ENCODE measurements around the gene ARL6IP1. TPM values are rescaled to one million over a fixed set of nuclear protein-coding genes. Genes with fewer than 3 reads are reported as not detected.
A peak's percentile ranks its signal among the peaks of the same experiment; 100 is the strongest.
"Not testable (repeated sequence)": the region's sequence is repeated elsewhere in the genome, so short reads cannot be mapped to it uniquely, and the experiment has no call there.

Gene ARL6IP1
- polyA plus RNA-seq, 3 donors = 89.0 to 158 (median 142) TPM

DNA sequence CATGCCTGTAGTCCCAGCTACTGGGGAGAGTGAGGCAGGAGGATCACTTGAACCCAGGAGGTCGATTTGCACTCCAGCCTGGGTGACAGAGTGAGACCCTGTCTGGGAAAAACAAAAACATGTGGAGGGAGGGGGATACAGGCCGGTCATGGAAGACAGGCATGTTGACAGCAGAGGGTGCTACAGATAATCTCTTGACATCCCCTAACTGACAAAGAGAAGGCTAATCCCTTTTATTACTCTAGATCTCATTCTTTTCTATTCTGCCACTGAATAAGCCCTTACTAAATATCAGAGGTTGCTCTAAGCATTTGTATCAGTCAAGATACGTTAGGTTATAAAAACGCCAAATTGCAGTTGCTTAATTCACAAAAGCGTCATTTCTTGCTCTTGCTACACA is 25.0 kb downstream of the ARL6IP1 start:
- H3K36me3 Mint-ChIP-seq; H3K79me2 ChIP-seq (ENCODE audit: insufficient read depth, low read length); H3K36me3 ChIP-seq (replicated peaks in 1 of 2; ENCODE audit: control insufficient read depth in 1 of 2, insufficient read depth in 2 of 2, low read length in 2 of 2); H3K27me3 ChIP-seq (ENCODE audit: control insufficient read depth in 2 of 2, insufficient read depth in 2 of 2, low read length in 2 of 2); H3K4me3 ChIP-seq (replicated peaks in 1 of 3; ENCODE audit: low read depth in 2 of 3, low read length in 3 of 3); H2AFZ ChIP-seq (ENCODE audit: insufficient read depth, low read depth, low read length, poor library complexity, severe bottlenecking); H3K9me3 Mint-ChIP-seq; H4K20me1 ChIP-seq (ENCODE audit: insufficient read depth, low read length); intact Hi-C loops (cut with micrococcal nuclease); DNase-seq; H3K4me2 ChIP-seq (replicated peaks; ENCODE audit: extremely low read depth, low read length, poor library complexity, severe bottlenecking); H3K9ac ChIP-seq (ENCODE audit: insufficient read depth, low read length, poor library complexity, severe bottlenecking); H3K27me3 Mint-ChIP-seq (ENCODE audit: low read depth in 3 of 3); H3K9me3 ChIP-seq (replicated peaks in 1 of 2; ENCODE audit: control insufficient read depth in 1 of 2, insufficient read depth in 1 of 2, low read length in 2 of 2): not testable (repeated sequence)
- 73% methylated on average over 1 of the region's 5 CpGs for WGBS (ENCODE audit: insufficient coverage)
- Histone ChIP-seq H3K4me1 (ENCODE audit: control insufficient read depth in 1 of 2, insufficient read depth in 2 of 2, low read length in 2 of 2) (peaks cover 9 to 27% of the 10 kb centered on the region in 2 donors), H3K27ac (ENCODE audit: low read depth in 1 of 2, low read length in 2 of 2) (peak overlapping the region in 1 of 2 donors; percentile 66)
- Mint-ChIP-seq H3K27ac (peak overlapping the region; percentile 25 to 91 (median 83)), H3K4me1 (peaks cover 31% of the 10 kb centered on the region), H3K4me3 (peak overlapping the region in 1 of 2 donors; percentile 63)

DNA sequence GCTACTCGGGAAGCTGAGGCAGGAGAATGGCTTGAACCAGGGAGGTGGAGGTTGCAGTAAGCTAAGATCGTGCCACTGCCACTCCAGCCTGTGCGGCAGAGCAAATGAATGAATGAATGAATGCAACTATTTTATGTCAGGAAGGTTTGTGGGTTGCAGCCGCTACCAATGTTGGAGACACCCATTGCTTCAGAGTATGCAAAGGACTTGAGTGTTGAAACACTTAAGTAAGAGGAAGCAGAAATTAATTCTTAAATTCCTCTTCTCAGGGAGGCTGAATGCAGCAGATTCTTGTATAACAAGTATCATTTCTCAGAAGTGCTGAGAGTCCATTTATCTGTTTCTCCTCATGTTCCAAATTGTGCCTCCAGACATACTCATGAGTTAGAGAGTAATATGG is 26.7 kb downstream of the ARL6IP1 start:
- H3K79me2 ChIP-seq (ENCODE audit: insufficient read depth, low read length); H3K27me3 Mint-ChIP-seq (ENCODE audit: low read depth in 3 of 3); H3K27me3 ChIP-seq (ENCODE audit: control insufficient read depth in 2 of 2, insufficient read depth in 2 of 2, low read length in 2 of 2); H4K20me1 ChIP-seq (ENCODE audit: insufficient read depth, low read length); H3K9me3 ChIP-seq (replicated peaks in 1 of 2; ENCODE audit: control insufficient read depth in 1 of 2, insufficient read depth in 1 of 2, low read length in 2 of 2); H3K36me3 ChIP-seq (replicated peaks in 1 of 2; ENCODE audit: control insufficient read depth in 1 of 2, insufficient read depth in 2 of 2, low read length in 2 of 2); H3K36me3 Mint-ChIP-seq; H3K9me3 Mint-ChIP-seq; intact Hi-C loops (cut with micrococcal nuclease); H3K4me2 ChIP-seq (replicated peaks; ENCODE audit: extremely low read depth, low read length, poor library complexity, severe bottlenecking); H2AFZ ChIP-seq (ENCODE audit: insufficient read depth, low read depth, low read length, poor library complexity, severe bottlenecking); H3K9ac ChIP-seq (ENCODE audit: insufficient read depth, low read length, poor library complexity, severe bottlenecking): not testable (repeated sequence)
- H3K4me3 ChIP-seq (replicated peaks in 1 of 3; ENCODE audit: low read depth in 2 of 3, low read length in 3 of 3) = peak overlapping the region in 1 of 3 experiments; percentile 5
- H3K27ac Mint-ChIP-seq = peak overlapping the region; percentile 74 to 89 (median 83)
- peaks cover 9 to 27% of the 10 kb centered on the region in 2 donors for H3K4me1 ChIP-seq (ENCODE audit: control insufficient read depth in 1 of 2, insufficient read depth in 2 of 2, low read length in 2 of 2)
- peaks cover 33% of the 10 kb centered on the region for H3K4me1 Mint-ChIP-seq
- H3K4me3 Mint-ChIP-seq = peak overlapping the region in 1 of 2 donors; percentile 31
- DNase-seq = peak; percentile 21 to 55 (median 32)
- 100% methylated on average over 1 of the region's 4 CpGs for WGBS (ENCODE audit: insufficient coverage)
- peak overlapping the region in 1 of 2 donors; percentile 67 for H3K27ac ChIP-seq (ENCODE audit: low read depth in 1 of 2, low read length in 2 of 2)

DNA sequence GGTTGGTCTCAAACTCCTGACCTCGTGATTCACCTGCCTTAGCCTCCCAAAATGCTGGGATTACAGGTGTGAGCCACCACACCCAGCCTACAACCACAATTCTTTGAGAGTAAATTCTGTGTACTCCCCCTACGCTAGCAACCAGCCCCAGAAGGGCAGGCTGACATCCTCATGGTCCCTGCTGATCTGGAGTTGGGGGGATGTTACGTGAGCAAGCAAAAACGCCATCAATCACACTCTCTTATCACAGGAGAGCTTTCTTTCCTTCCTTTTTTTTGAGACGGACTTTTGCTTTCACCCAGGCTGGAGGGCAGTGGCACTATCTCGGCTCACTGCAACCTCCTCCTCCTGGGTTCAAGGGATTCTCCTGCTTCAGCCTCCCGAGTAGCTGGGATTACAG is 29.2 kb downstream of the ARL6IP1 start:
- H3K27me3 ChIP-seq (ENCODE audit: control insufficient read depth in 2 of 2, insufficient read depth in 2 of 2, low read length in 2 of 2); DNase-seq; H3K27ac ChIP-seq (ENCODE audit: low read depth in 1 of 2, low read length in 2 of 2); H3K4me2 ChIP-seq (replicated peaks; ENCODE audit: extremely low read depth, low read length, poor library complexity, severe bottlenecking); H3K9me3 Mint-ChIP-seq; H3K9me3 ChIP-seq (replicated peaks in 1 of 2; ENCODE audit: control insufficient read depth in 1 of 2, insufficient read depth in 1 of 2, low read length in 2 of 2); H3K9ac ChIP-seq (ENCODE audit: insufficient read depth, low read length, poor library complexity, severe bottlenecking); intact Hi-C loops (cut with micrococcal nuclease); H2AFZ ChIP-seq (ENCODE audit: insufficient read depth, low read depth, low read length, poor library complexity, severe bottlenecking); H3K36me3 ChIP-seq (replicated peaks in 1 of 2; ENCODE audit: control insufficient read depth in 1 of 2, insufficient read depth in 2 of 2, low read length in 2 of 2); H3K36me3 Mint-ChIP-seq; H3K27ac Mint-ChIP-seq; H4K20me1 ChIP-seq (ENCODE audit: insufficient read depth, low read length); H3K4me3 ChIP-seq (replicated peaks in 1 of 3; ENCODE audit: low read depth in 2 of 3, low read length in 3 of 3); H3K27me3 Mint-ChIP-seq (ENCODE audit: low read depth in 3 of 3); H3K79me2 ChIP-seq (ENCODE audit: insufficient read depth, low read length): not testable (repeated sequence)
- 0% methylated on average over 1 of the region's 7 CpGs for WGBS (ENCODE audit: insufficient coverage)
- Mint-ChIP-seq H3K4me3 (peak overlapping the region in 1 of 2 donors; percentile 21), H3K4me1 (peaks cover 31% of the 10 kb centered on the region)
- H3K4me1 ChIP-seq (ENCODE audit: control insufficient read depth in 1 of 2, insufficient read depth in 2 of 2, low read length in 2 of 2) = peaks cover 9 to 27% of the 10 kb centered on the region in 2 donors

DNA sequence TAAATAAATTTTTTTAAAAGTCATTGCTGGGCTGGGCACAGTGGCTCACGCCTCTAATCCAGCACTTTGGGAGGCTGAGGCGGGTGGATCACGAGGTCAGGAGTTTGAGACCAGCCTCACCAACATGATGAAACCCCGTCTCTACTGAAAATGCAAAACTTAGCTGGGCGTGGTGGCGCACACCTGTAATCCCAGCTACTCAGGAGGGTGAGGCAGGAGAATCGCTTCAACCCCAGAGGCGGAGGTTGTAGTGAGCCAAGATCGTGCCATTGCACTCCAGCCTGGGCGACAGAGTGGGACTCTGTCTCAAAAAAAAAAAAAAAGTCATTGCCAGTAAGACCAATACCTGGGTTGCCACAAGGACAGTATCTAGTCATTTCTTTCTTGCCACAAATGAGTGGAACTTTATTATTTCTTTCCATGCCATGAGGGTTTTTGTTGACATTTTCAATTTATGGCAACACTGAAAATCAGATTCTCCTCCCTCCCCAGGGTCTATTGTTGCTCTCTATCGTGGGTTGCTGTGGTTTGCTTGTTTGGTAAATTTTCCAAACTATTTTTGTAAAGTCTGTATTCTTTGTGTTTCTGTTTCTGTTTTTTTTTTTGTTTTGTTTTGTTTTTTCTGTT is 30.9 kb downstream of the ARL6IP1 start:
- H3K27ac Mint-ChIP-seq, H3K9me3 Mint-ChIP-seq: not testable (repeated sequence)

More for the DNA sequence above, 30.9 kb downstream of the ARL6IP1 start:
- H3K4me2 ChIP-seq (replicated peaks; ENCODE audit: extremely low read depth, low read length, poor library complexity, severe bottlenecking); H3K9me3 ChIP-seq (replicated peaks in 1 of 2; ENCODE audit: control insufficient read depth in 1 of 2, insufficient read depth in 1 of 2, low read length in 2 of 2); H4K20me1 ChIP-seq (ENCODE audit: insufficient read depth, low read length); H3K4me3 Mint-ChIP-seq; H3K36me3 ChIP-seq (replicated peaks in 1 of 2; ENCODE audit: control insufficient read depth in 1 of 2, insufficient read depth in 2 of 2, low read length in 2 of 2); H2AFZ ChIP-seq (ENCODE audit: insufficient read depth, low read depth, low read length, poor library complexity, severe bottlenecking); H3K79me2 ChIP-seq (ENCODE audit: insufficient read depth, low read length); intact Hi-C loops (cut with micrococcal nuclease); H3K9ac ChIP-seq (ENCODE audit: insufficient read depth, low read length, poor library complexity, severe bottlenecking); H3K4me3 ChIP-seq (replicated peaks in 1 of 3; ENCODE audit: low read depth in 2 of 3, low read length in 3 of 3); DNase-seq; H3K27me3 ChIP-seq (ENCODE audit: control insufficient read depth in 2 of 2, insufficient read depth in 2 of 2, low read length in 2 of 2); H3K27me3 Mint-ChIP-seq (ENCODE audit: low read depth in 3 of 3); H3K27ac ChIP-seq (ENCODE audit: low read depth in 1 of 2, low read length in 2 of 2); H3K36me3 Mint-ChIP-seq: not testable (repeated sequence)
- H3K4me1 ChIP-seq (ENCODE audit: control insufficient read depth in 1 of 2, insufficient read depth in 2 of 2, low read length in 2 of 2) = peaks cover 6 to 15% of the 10 kb centered on the region in 2 donors
- H3K4me1 Mint-ChIP-seq = peaks cover 23% of the 10 kb centered on the region
- 95% methylated on average over 8 of the region's 11 CpGs for WGBS (ENCODE audit: insufficient coverage)
